Bronchial epithelial cell (primary cell): ENCODE results near the gene NR4A2. TPM values are rescaled to one million over a fixed set of nuclear protein-coding genes. Genes with fewer than 3 reads are reported as not detected.
A peak's percentile ranks its signal among the peaks of the same experiment; 100 is the strongest.

Source experiments
- DNase-seq: peaks from one replicate; pipeline ENCODE4 v3.0.0-alpha.2; 2010; ENCODE audit warnings: low read depth
- FAIRE-seq: peaks from 2 replicates; lab custom pipeline; 2011; peaks lifted over from hg19 to GRCh38; lab: Jason Lieb, UNC
- H3K27me3 ChIP-seq: 2 replicates; pipeline ENCODE4 v1.5.1; 2011; ENCODE audit warnings: low read length; ENCODE audit not compliant: control insufficient read depth, insufficient read depth
- H3K36me3 ChIP-seq: 2 replicates; pipeline ENCODE4 v1.5.1; 2011; ENCODE audit warnings: low read length; ENCODE audit not compliant: control insufficient read depth, insufficient read depth
- H3K4me3 ChIP-seq: 2 replicates; pipeline ENCODE4 v1.5.1; 2011; ENCODE audit warnings: mild to moderate bottlenecking, low read depth, low read length, control low read depth
- CTCF ChIP-seq: IDR thresholded peaks from 2 replicates; pipeline ENCODE4 v1.5.1; 2011; ENCODE audit warnings: mild to moderate bottlenecking, moderate library complexity, low read length, control low read depth, inconsistent platforms; ENCODE audit not compliant: insufficient read depth, severe bottlenecking
- total RNA-seq: library from RNA; depleted of rRNA; stranded (reverse); fragments of >200 nt; gene quantifications from 2 replicates; pipeline ENCODE4 v1.2.1, GENCODE V29; 2014

Gene NR4A2
- total RNA-seq, 1 donor from 2014 or later: under 0.01 TPM

DNA sequence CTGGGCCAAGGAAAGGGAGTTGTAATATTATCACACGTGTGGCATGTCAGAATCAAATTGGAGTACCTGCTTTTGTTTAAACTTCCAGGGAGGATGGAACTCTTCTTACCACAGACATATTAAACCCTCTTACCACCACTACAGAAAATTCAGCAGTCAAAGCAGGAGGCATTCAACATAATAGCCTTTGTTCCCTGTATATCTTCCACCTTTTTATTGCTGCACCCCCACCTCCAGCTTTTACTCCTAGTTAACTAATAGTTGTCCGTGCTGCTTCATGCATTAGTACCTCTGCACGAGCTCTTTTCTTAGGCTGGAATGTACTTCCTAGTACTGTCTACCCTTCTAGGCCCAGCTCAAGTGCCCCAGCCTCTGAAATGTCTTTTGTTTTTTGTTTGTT lies 14.9 kb upstream of the NR4A2 start:
- TF ChIP-seq CTCF: no peak
- no peaks in the 10 kb centered on the region for H3K36me3 ChIP-seq
- DNase-seq (no peak), FAIRE-seq (no peak)
- no peak overlapping the region for H3K4me3 ChIP-seq
- H3K27me3 ChIP-seq: no peaks in the 10 kb centered on the region

GRCh38 chr2:156346731-156347130 lies 14.2 kb upstream of the NR4A2 start:
- no peaks in the 10 kb centered on the region for H3K27me3 ChIP-seq

DNA sequence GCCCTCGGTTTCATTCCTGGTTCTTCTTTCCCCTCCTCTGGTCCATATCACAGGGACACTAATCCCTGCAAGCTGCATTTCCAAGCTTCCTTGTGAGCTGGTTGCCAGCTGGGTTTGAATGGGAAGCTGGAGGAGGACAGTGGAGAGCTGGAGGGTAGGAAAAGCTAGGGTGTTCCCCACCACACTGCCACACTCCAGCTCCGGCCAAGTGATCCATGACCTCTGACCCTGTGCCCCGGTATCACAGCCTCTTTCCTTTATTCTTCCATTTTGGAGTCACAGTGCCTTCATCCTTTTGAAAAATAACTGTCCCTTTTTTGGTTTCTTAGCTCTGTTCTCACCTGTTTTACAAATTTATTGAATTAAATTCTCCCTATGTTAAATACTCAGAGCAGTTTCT lies 13.1 kb upstream of the NR4A2 start:
- TF ChIP-seq CTCF: no peak
- no peak for FAIRE-seq
- DNase-seq: no peak
- Histone ChIP-seq H3K36me3 (no peaks in the 10 kb centered on the region), H3K4me3 (no peak overlapping the region), H3K27me3 (no peaks in the 10 kb centered on the region)

More at GRCh38 chr2:156346731-156347130, 14.2 kb upstream of the NR4A2 start:
- TF ChIP-seq CTCF: no peak
- Histone ChIP-seq H3K36me3 (no peaks in the 10 kb centered on the region), H3K4me3 (no peak overlapping the region)
- DNase-seq (peak; percentile 72), FAIRE-seq (no peak)

- FAIRE-seq (no peak), DNase-seq (no peak)
- no peak for TF ChIP-seq CTCF
- H3K27me3 ChIP-seq: no peaks in the 10 kb centered on the region
- no peaks in the 10 kb centered on the region for H3K36me3 ChIP-seq
- no peak overlapping the region for H3K4me3 ChIP-seq
Measured at GRCh38 chr2:156343940-156344301, 11.4 kb upstream of the NR4A2 start.

DNA sequence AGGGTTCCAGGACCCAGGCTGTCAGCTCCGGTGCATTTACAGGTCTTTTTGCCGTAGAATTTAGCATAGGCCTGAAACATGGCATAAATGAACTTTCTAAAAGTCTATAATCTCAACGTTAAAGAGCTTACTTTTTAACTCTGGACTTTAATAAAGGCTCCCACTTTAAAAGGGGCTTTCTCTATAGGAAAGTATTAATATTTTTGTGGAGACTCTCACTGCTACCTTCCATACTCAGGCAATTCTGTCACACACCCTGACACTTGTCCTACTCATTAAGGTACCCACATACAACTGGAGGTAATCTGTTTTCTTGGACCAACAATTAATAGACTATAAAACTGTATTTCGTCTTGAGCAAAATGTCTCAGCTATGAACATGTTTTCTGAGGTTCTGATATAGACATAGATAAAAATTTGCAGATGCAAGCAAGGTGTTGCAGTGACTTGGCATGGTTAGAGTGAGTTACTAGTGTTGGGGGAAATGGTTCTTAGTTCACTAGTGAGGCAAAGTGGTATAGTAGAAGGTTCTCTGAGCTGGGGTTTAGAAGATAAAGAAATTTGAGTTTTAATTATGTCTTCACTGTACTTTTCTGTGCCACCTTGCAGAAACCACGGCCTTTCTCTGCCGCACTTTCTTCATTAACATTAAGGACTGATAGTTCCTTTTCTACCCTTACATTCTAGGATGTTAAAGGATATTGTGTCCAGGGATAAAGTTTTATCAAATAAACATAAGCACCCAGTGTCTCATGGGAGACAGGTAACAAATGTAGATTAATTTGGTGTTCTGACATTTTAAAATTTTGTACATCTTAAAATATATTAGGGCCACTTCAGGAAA lies 10.8 kb upstream of the NR4A2 start:
- FAIRE-seq: no peak
- H3K36me3 ChIP-seq: no peaks in the 10 kb centered on the region
- no peak for TF ChIP-seq CTCF
- DNase-seq: no peak
- H3K4me3 ChIP-seq: peak overlapping the region; percentile 90
- H3K27me3 ChIP-seq: no peaks in the 10 kb centered on the region
